GM18907 (cell line): Measurements from ENCODE around the gene ASIC3.
A peak's percentile ranks its signal among the peaks of the same experiment; 100 is the strongest.

Source experiments
- ATAC-seq: cut with Tn5 transposase; IDR thresholded peaks from one replicate; pipeline ENCODE4 v1.9.1; 2021; ENCODE audit warnings: mild to moderate bottlenecking, moderate library complexity; ENCODE audit not compliant: unreplicated experiment

ASIC3 gene

GRCh38 chr7:151056666-151057505 lies 8.6 kb downstream of the ASIC3 start:
- no peak for ATAC-seq

DNA sequence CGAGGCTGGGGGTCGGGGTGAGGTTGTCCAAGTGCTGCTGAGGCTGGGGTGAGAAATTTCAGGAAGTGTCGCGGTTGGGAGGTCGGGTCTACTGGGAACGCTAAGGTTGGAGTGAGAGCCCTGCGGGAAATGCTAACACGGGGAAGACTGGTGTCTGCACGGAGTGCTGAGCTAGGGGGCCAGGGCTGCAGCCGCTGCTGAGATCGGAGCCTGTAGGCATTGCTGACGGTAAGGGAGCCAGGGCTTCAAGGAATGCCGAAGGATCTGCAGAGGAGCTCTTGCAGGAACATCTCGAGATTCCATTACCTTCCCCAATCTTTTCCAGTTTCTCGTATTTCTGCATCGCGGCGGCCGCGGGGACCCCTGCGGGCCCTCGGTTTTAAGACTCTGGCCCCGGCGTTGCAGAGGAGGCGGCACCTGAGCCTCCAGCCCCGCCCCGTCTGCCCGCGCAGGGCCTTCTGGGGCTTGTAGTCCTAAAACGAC lies 9.2 kb downstream of the ASIC3 start, which contains the start of gene CDK5:
Gene CDK5, minus strand, starts transcription at position 392 of the 483 bp plus-strand sequence. Its CDS starts 49 bp downstream, at position 343.
- ATAC-seq: peak; percentile 7

- peak; percentile 90 for ATAC-seq
Observed at GRCh38 chr7:151057989-151058780, 9.9 kb downstream of the ASIC3 start.

GRCh38 chr7:151058781-151059366 lies 10.5 kb downstream of the ASIC3 start:
- ATAC-seq: no peak

- peak; percentile 30 for ATAC-seq
Observed at GRCh38 chr7:151059367-151060112, 11.2 kb downstream of the ASIC3 start, which contains the start of gene SLC4A2. Gene SLC4A2 (plus strand): TSS chr7:151059589. CDS start chr7:151061988, 2,399 bp downstream.

DNA sequence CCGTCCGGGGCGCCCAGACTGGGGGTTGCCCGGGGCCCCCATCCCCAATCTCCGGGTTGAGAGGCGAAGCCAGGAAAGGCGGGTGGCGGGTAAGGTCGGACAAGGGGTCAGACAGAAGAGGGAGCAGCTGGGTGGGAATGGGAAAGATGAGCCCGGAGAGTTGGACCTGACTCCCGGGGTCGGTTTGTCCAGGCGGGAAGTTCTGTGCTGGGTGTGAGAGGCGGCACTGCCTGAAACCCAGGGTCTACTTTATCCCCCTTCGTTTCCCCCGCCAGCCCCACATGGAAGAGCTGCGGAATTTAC lies 11.7 kb downstream of the ASIC3 start:
- no peak for ATAC-seq

GRCh38 chr7:151060416-151061212 lies 12.3 kb downstream of the ASIC3 start:
- ATAC-seq: no peak

DNA sequence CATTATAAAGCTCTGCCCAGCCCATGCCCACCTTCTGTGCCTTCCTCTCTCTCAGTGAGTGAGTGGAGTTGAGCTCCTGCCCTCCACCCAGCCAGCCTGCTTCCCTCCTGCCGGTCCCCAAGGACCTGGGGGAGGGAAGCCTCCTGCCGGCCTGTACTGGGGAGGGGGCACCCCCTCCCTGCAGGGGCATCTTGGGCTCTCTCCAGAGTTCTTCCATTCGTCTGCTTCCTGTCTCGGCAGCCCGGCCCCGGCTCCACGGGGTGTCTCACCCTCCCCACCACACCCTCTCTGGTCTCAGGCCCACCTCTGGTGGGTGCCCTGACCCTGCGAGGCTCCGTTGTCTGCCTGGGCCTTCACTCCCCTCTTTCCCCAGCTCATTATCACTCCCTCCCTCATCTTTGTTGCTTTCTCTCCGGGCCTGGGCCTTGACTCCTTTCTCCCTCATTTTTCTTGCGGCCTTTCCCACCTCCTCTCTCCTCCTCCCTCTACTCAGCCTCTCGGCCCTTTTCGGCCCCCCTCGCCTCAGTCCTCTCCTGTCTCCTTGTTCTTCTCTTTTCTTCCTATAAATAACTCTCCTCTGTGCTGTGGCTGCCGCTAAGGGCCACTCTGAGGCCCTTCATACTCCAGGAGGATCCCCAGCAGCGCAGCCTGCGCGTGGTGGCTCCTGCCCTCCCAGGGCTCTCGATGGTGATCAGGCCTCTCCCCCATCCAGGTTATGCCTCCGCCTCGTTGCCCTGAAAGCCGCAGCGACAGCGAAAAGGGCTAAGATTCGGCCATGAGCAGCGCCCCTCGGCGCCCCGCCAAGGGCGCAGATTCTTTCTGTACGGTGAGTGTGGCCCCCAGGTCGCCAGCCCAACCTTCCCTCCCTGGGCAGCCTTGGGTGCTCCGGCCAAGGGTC lies 13.1 kb downstream of the ASIC3 start:
- ATAC-seq: no peak

GRCh38 chr7:151062111-151062398 lies 13.7 kb downstream of the ASIC3 start:
- no peak for ATAC-seq

GRCh38 chr7:151062399-151063211 lies 14.3 kb downstream of the ASIC3 start:
- ATAC-seq: no peak

- ATAC-seq: no peak
Observed at GRCh38 chr7:151063212-151063561, 14.9 kb downstream of the ASIC3 start.

GRCh38 chr7:151064454-151064853 lies 16.1 kb downstream of the ASIC3 start:
- ATAC-seq: no peak

GRCh38 chr7:151064993-151065392 lies 16.7 kb downstream of the ASIC3 start:
- ATAC-seq: no peak

DNA sequence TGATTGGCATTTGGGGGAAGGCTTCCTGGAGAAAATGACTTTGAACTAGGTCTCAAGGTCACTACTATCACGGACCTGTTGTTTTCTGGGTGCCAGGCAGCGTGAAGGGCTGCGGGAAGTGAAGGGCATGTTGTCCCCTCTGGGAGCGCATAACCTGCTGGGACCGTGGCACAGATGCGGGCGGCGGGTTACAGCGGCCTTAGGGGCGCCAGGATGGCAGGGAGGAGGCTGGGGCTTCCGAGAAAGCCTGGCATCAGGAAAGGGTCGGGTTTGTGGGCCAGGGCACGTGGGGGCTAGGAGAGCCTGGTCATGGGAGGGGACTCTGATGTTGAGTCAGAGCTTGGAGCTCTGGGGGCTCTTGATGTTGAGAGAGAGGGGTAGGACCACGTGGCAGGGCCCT lies 17.2 kb downstream of the ASIC3 start:
- ATAC-seq: no peak

GRCh38 chr7:151066273-151066974 lies 18.1 kb downstream of the ASIC3 start:
- no peak for ATAC-seq

- ATAC-seq: no peak
Observed at GRCh38 chr7:151068069-151068773, 19.9 kb downstream of the ASIC3 start.
